H9 (cell line): Measurements from ENCODE around the gene ADAMTS5. TPM values are rescaled to one million over a fixed set of nuclear protein-coding genes. Genes with fewer than 3 reads are reported as not detected.

Experiments
- DNase-seq: peaks from one replicate; pipeline ENCODE4 v3.0.0-alpha.2; 2017
- H2AFZ ChIP-seq: one replicate; pipeline ENCODE4 v1.6.1; 2013; ENCODE audit warnings: mild to moderate bottlenecking, low read length, control low read depth, moderate library complexity
- H2AK5ac ChIP-seq: 2 replicates; pipeline ENCODE4 v1.6.1; 2013; ENCODE audit warnings: low read length, control low read depth, mixed read lengths; ENCODE audit not compliant: insufficient read length
- H2BK120ac ChIP-seq: one replicate; pipeline ENCODE4 v1.6.1; 2013; ENCODE audit warnings: low read depth, mild to moderate bottlenecking, low read length, control low read depth, inconsistent platforms; ENCODE audit not compliant: poor library complexity, severe bottlenecking
- H2BK12ac ChIP-seq: 2 replicates; pipeline ENCODE4 v1.6.1; 2013; ENCODE audit warnings: low read length, control low read depth, mixed read lengths, low read depth; ENCODE audit not compliant: insufficient read length
- H2BK15ac ChIP-seq: 2 replicates; pipeline ENCODE4 v1.6.1; 2013; ENCODE audit warnings: low read depth, low read length, control low read depth
- H2BK20ac ChIP-seq: one replicate; pipeline ENCODE4 v1.6.1; 2013; ENCODE audit warnings: low read depth, mild to moderate bottlenecking, low read length, control low read depth, inconsistent platforms; ENCODE audit not compliant: poor library complexity, severe bottlenecking
- H2BK5ac ChIP-seq: 2 replicates; pipeline ENCODE4 v1.6.1; 2013; ENCODE audit warnings: low read length, control low read depth, mixed read lengths; ENCODE audit not compliant: insufficient read length
- H3K14ac ChIP-seq: 2 replicates; pipeline ENCODE4 v1.6.1; 2013; ENCODE audit warnings: low read length, control low read depth; ENCODE audit not compliant: insufficient read depth
- H3K18ac ChIP-seq: 2 replicates; pipeline ENCODE4 v1.6.1; 2013; ENCODE audit warnings: low read depth, mild to moderate bottlenecking, mixed read lengths, low read length, control low read depth; ENCODE audit not compliant: insufficient read length
- H3K23ac ChIP-seq: 2 replicates; pipeline ENCODE4 v1.6.1; 2013; ENCODE audit warnings: low read length, control low read depth, mixed read lengths, low read depth; ENCODE audit not compliant: insufficient read length
- H3K23me2 ChIP-seq: 2 replicates; pipeline ENCODE4 v1.6.1; 2013; ENCODE audit warnings: low read depth, mild to moderate bottlenecking, mixed read lengths, low read length, control low read depth; ENCODE audit not compliant: insufficient read length, poor library complexity, severe bottlenecking
- H3K27ac ChIP-seq: 2 replicates; pipeline ENCODE4 v1.5.1; 2013; ENCODE audit warnings: low read length, control low read depth, mixed read lengths, low read depth; ENCODE audit not compliant: insufficient read length
- H3K27me3 ChIP-seq: 2 replicates; pipeline ENCODE4 v1.6.1; 2013; ENCODE audit warnings: low read length, control low read depth, inconsistent platforms; ENCODE audit not compliant: insufficient read depth
- H3K4ac ChIP-seq: 2 replicates; pipeline ENCODE4 v1.6.1; 2013; ENCODE audit warnings: low read depth, mild to moderate bottlenecking, control low read depth, inconsistent platforms, low read length, moderate library complexity
- H3K4me1 ChIP-seq: 2 replicates; pipeline ENCODE4 v1.6.1; 2013; ENCODE audit warnings: low read length, control low read depth, inconsistent platforms; ENCODE audit not compliant: insufficient read depth
- H3K4me2 ChIP-seq: 2 replicates; pipeline ENCODE4 v1.6.1; 2013; ENCODE audit warnings: low read length, control low read depth, mixed read lengths; ENCODE audit not compliant: insufficient read length, insufficient read depth
- H3K56ac ChIP-seq: 2 replicates; pipeline ENCODE4 v1.6.1; 2013; ENCODE audit warnings: low read depth, mild to moderate bottlenecking, mixed read lengths, low read length, control low read depth; ENCODE audit not compliant: insufficient read length
- H3K79me1 ChIP-seq: 2 replicates; pipeline ENCODE4 v1.6.1; 2013; ENCODE audit warnings: low read depth, mild to moderate bottlenecking, moderate library complexity, low read length, control low read depth, inconsistent platforms; ENCODE audit not compliant: insufficient read depth, poor library complexity, severe bottlenecking
- H3K79me2 ChIP-seq: 2 replicates; pipeline ENCODE4 v1.6.1; 2013; ENCODE audit warnings: low read length, control low read depth, inconsistent platforms; ENCODE audit not compliant: insufficient read depth
- H3K9ac ChIP-seq: 2 replicates; pipeline ENCODE4 v1.6.1; 2013; ENCODE audit warnings: low read length, control low read depth, mixed read lengths; ENCODE audit not compliant: insufficient read length; ENCODE audit errors: extremely low read depth
- H3K9me3 ChIP-seq: one replicate; pipeline ENCODE4 v1.6.1; 2013; ENCODE audit warnings: low read depth, low read length, inconsistent platforms; ENCODE audit not compliant: control insufficient read depth
- H3T11ph ChIP-seq: one replicate; pipeline ENCODE4 v1.6.1; 2013; ENCODE audit warnings: mild to moderate bottlenecking, low read length, control low read depth, inconsistent platforms
- H4K20me1 ChIP-seq: one replicate; pipeline ENCODE4 v1.6.1; 2013; ENCODE audit not compliant: control insufficient read depth, insufficient read length, insufficient read depth
- H4K5ac ChIP-seq: 2 replicates; pipeline ENCODE4 v1.6.1; 2013; ENCODE audit warnings: low read depth, mild to moderate bottlenecking, mixed read lengths, low read length, control low read depth; ENCODE audit not compliant: insufficient read length
- H4K8ac ChIP-seq: replicated peaks from 2 replicates; pipeline ENCODE4 v1.6.1; 2013; ENCODE audit warnings: low read length, control low read depth, mixed read lengths, low read depth; ENCODE audit not compliant: insufficient read length
- H4K91ac ChIP-seq: 2 replicates; pipeline ENCODE4 v1.6.1; 2013; ENCODE audit warnings: low read depth, mild to moderate bottlenecking, moderate library complexity, mixed read lengths, low read length, control low read depth; ENCODE audit not compliant: insufficient read length
- H3K27ac Mint-ChIP-seq, 3 experiments: 2 replicates in 2 of 3; 3 replicates in 1 of 3; pipeline ENCODE4 v1.8.0; 2020 to 2021; ENCODE audit warnings: mixed read lengths in 3 of 3, mild to moderate bottlenecking in 1 of 3, moderate library complexity in 1 of 3
- H3K27me3 Mint-ChIP-seq: 2 replicates; pipeline ENCODE4 v1.8.0; 2021; ENCODE audit warnings: low read depth, mild to moderate bottlenecking, moderate library complexity, mixed read lengths
- H3K36me3 Mint-ChIP-seq, 3 experiments: 2 replicates in 2 of 3; 3 replicates in 1 of 3; pipeline ENCODE4 v1.8.0; 2020 to 2021; ENCODE audit warnings: low read depth in 3 of 3, mixed read lengths in 3 of 3; ENCODE audit not compliant: insufficient read depth in 1 of 3
- H3K4me1 Mint-ChIP-seq, 2 experiments: 2 replicates each; pipeline ENCODE4 v1.8.0; 2020; ENCODE audit warnings: mixed read lengths in 2 of 2
- H3K4me3 Mint-ChIP-seq, 2 experiments: 2 replicates in 1 of 2; 3 replicates in 1 of 2; pipeline ENCODE4 v1.8.0; 2020 to 2021; ENCODE audit warnings: mild to moderate bottlenecking in 2 of 2, mixed read lengths in 2 of 2, moderate library complexity in 1 of 2
- H3K9me3 Mint-ChIP-seq, 2 experiments: 2 replicates in 1 of 2; 3 replicates in 1 of 2; pipeline ENCODE4 v1.8.0; 2020; ENCODE audit warnings: mild to moderate bottlenecking in 2 of 2, mixed read lengths in 2 of 2, moderate library complexity in 1 of 2
- CTCF ChIP-seq: fragments of 200-600 bp; sonication (generic); conservative IDR thresholded peaks from 3 replicates; pipeline ENCODE4 v1.8.0; 2021; ENCODE audit warnings: antibody characterized with exemption, mild to moderate bottlenecking
- WGBS: extraction: QIAGEN DNeasy Blood & Tissue Kit; methylation state at CpG from one replicate; pipeline ENCODE4 v1.1.7; 2013; ENCODE audit warnings: missing lambda C conversion rate, low lambda C conversion rate, mixed read lengths; ENCODE audit not compliant: insufficient read length; ENCODE audit errors: extremely low coverage; 5-methylcytosine and 5-hydroxymethylcytosine counted together
- total RNA-seq: library from RNA; stranded (reverse); gene quantifications from 2 replicates; pipeline ENCODE4 v1.2.1, GENCODE V29; 2021

Gene ADAMTS5
- total RNA-seq, 1 experiment from 2014 or later: 0.90 TPM

DNA sequence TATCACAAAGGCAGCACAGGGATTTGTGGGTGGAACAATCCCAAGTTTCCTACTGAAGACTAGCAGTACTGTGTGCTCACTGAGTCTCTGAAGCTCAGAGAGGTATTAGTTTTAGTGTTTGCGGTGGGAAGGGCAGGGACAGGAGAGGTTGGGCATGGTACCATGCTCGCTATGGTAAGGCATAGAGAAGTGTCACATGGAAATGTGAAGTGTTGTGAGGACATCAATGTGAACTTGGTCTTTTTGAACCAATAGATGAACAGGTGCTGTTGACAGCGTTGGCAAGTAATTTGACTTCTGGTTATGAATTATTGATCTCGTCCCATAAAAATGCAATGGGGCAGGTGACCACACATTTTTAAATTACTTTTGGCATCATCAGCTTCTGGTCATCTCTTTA, 65.9 kb downstream of the ADAMTS5 start:
- Mint-ChIP-seq H3K36me3 (peaks cover under 1 to 5% (median 2%) of the 10 kb centered on the region in 3 experiments; a peak in 3 of 7 replicates), H3K4me1 (peaks cover 4 to 14% of the 10 kb centered on the region in 2 experiments; a peak in 3 of 4 replicates), H3K9me3 (peaks cover 3 to 4% of the 10 kb centered on the region in 2 experiments; a peak in 4 of 5 replicates), H3K27me3 (no peaks in the 10 kb centered on the region; the same call in 1 of the 2 replicates), H3K27ac (no peak overlapping the region; a peak in 1 of 7 replicates), H3K4me3 (no peak overlapping the region)
- Histone ChIP-seq H3K79me1 (no peaks in the 10 kb centered on the region), H3K4me1 (no peaks in the 10 kb centered on the region; the same call in 1 of the 2 replicates), H3K14ac (no peak overlapping the region), H3K23ac (no peak overlapping the region), H2AK5ac (no peak overlapping the region), H4K8ac (no peak overlapping the region), H2BK5ac (no peak overlapping the region), H3K27me3 (no peaks in the 10 kb centered on the region), H4K91ac (no peak overlapping the region), H3T11ph (no peak overlapping the region), H2BK12ac (no peak overlapping the region), H3K79me2 (no peaks in the 10 kb centered on the region), H2BK20ac (no peak overlapping the region), H3K23me2 (no peaks in the 10 kb centered on the region), H4K5ac (no peak overlapping the region), H3K27ac (no peak overlapping the region), H3K9ac (no peak overlapping the region), H3K4ac (no peak overlapping the region), H2BK120ac (no peak overlapping the region), H3K56ac (no peak overlapping the region), H4K20me1 (no peaks in the 10 kb centered on the region), H3K4me2 (no peak overlapping the region), H3K18ac (no peak overlapping the region), H3K9me3 (no peaks in the 10 kb centered on the region), H2AFZ (no peak overlapping the region), H2BK15ac (no peak overlapping the region)
- TF ChIP-seq CTCF: no peak
- WGBS: no CpG with 5 or more reads among the region's 4 CpGs
- DNase-seq: no peak
